ENCODE measurements around the gene P2RX3.
"Not testable (repeated sequence)": the region's sequence is repeated elsewhere in the genome, so short reads cannot be mapped to it uniquely, and the experiment has no call there.

The P2RX3 gene

DNA sequence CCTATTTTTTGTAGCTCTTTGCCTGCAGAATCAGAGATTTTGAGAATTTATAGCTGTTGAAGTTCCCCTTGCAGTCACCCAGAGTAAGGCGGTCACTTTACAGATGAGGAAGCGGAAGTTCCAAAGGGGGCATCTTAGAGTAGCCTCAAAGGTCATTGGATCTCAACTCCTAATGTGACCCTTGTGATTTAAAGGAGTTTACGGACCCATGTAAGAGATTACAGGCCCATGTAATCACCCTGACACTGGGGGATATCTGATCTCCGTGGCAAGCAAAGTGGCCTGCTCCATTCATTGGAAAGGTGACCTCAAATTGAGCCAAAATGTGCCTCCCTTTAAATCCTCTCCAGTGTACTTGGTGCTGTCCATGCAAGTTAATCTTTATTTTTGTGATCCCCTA is 15.7 kb downstream of the P2RX3 start:
- DNase-seq = no peak

DNA sequence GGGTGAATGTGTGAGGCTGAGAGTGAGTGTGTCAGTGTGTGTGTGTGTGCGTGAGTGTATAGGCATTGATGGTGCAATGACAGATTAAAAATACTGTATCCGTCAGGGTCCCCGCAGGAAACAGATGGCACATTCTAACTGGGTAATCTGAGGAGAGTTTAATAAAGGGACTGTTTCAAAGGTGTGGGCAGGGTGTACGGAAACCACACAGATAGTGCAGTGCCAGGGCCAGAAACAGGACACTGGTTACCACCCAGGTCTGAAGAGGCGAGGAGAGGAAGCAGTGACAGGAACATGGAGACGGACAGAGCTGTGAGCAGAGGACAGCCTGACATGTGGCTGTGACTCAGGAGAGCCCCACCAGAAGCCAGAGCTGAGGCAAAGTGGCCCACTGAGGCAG is 16.5 kb downstream of the P2RX3 start:
- no peak for DNase-seq

DNA sequence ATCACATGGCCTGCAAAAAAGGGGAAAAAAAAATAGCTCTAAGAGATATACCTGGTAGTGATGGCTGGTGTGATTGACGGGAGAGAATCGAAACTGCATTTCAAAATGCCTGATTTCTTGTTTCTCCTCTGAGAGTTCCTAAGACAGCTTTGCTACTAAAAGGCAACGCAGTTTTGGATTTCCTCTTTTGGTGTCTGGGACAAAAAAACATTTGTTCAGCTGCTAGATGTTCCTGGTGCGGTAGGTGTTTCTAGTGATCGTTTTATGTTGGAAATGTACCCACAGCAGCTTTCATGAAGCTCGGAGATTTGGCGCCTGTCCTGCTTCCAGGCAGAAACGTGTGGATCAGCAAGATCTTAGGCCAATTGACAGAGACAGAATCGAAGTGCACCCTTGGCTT is 18.1 kb downstream of the P2RX3 start:
- no peak for DNase-seq

- DNase-seq = no peak
These were observed 19.2 kb downstream of the P2RX3 start for GRCh38 chr11:57357310-57357709.

- DNase-seq = no peak
These were observed 19.7 kb downstream of the P2RX3 start for GRCh38 chr11:57357856-57358255.

GRCh38 chr11:57358543-57358961 is 20.4 kb downstream of the P2RX3 start:
- no peak for DNase-seq

GRCh38 chr11:57358991-57359390 is 20.8 kb downstream of the P2RX3 start:
- no peak for DNase-seq

GRCh38 chr11:57359396-57359795 is 21.2 kb downstream of the P2RX3 start:
- no peak for DNase-seq

- DNase-seq = no peak
These were observed 21.9 kb downstream of the P2RX3 start for GRCh38 chr11:57359896-57360690.

DNA sequence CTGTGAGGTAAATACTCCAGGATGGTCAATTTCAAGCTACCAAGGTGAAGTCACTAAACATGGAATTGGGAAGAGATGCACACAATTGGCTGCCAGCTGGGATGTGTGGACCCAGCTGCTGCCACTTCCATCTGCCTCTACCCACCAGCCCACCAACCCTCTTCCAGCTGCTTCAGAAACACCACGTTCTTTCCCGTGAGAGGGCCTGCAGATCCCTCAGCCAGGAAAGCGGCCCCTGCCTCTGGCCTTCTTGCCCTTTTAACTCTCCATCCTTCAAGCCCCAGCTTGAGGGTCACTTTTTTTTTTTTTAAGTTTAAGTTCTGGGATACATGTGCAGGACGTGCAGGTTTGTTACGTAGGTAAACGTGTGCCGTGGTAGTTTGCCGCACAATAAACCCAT is 22.8 kb downstream of the P2RX3 start:
- no peak for DNase-seq

DNA sequence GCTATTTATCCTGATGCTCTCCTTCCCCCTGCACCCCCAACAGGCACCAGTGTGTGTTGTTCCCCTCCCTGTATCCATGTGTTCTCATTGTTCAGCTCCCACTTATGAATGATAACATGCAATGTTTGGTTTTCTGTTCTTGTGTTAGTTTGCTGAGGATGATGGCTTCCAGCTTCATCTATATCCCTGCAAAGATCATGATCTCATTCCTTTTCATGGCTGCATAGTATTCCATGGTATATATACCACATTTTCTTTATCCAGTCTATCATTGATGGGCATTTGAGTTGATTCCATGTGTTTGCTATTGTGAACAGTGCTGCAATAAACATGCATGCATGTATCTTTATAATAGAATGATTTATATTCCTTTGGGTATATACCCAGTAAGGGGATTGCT is 23.3 kb downstream of the P2RX3 start:
- not testable (repeated sequence) for DNase-seq

DNA sequence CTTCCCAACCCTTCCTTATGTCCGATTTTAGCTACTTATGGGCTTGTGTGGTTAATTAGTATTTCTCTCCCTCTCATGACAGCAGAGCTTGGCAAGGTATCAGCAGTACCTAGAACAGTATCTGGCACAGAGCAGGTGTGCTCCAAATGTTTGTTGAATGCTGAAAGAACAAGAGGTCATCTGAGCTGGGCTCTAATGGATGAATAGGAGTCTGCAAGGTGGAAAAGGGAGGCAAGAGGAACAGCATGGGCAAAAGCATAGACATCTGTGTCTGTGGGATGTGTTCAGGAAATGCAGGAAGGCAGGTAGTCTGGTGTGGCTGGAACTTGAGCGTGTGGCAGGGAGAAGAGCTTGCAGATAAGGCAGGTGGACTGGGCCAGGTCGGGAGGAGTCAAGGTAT is 23.8 kb downstream of the P2RX3 start:
- DNase-seq = no peak

DNA sequence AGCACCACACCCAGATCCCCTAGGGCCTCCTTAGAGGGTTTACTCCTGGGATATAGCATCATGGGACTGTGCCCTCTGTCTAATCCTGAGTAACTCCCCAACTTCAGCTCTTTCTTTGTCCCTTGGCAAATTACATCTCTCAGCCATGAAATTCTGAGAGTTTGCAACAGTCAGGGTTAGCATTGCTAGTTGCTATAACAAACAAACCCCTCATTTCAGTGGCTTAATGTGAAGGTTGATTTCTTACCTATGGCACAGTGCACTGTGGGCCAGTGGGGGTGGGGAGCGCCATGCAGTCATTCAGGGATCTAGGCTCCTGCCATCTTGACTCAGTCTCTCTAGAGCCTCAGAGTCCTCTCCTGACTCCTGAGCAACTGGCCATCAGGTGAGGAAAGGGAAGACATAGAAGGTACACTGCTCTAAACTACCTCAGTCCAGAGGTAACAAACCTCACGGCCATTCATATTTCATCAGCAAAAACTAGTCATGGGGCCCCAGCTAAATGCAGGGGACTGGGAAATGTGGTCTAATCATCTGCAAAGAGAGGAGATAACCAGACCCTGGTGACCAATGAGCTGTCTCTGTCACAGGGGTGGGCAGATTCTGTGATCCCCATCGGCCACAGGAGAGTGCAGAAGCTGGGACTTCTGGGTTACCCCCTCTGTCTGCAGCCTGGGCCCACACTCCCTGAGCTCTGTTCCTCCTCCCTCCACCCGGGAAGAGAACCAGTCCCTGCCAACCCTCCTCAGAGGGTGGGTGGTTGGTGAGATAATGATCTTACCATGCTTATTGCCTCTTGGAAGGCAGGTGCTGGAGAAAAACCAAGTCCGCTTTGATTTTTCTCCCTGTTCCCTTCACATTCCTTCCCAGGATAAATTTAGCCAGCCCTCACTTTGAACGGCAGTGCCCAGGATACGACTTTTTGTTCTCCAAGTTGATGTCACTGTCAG is 25.3 kb downstream of the P2RX3 start:
- no peak for DNase-seq

- DNase-seq = no peak
These were observed 26.9 kb downstream of the P2RX3 start for GRCh38 chr11:57364851-57365660.

DNA sequence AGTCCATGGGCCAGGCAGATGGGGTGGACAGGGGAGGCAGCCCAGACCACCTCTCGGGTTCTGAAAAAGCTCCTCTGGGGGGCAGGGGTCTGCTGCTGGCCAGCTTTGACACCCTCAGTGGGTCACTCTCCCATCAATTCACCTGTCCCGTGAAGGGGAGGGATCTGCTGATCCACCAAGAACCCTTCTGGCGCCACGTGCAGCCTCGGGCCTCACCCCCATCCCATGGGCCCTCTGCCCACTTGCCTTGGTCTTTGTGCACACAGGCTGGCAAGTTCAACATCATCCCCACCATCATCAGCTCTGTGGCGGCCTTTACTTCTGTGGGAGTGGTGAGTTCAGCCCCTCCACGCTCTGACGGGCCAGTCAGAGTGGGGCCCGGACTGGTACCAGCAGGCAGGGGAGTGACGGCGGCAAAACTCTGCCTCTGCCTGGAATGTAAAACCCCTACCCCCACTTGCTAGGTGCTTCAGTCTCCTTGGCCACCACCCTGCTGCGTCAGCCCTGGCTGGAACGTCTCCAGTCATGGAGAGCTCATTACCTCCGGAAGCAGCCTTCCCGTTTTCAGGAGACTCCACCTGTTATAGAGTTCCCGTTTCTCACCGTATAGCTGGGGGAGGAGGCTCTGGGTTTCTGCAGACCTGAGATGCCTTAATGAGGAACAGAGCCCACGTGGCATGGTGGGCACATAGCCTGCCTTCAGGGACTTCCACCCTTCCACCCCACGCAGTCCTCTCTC is 30.1 kb downstream of the P2RX3 start:
- no peak for DNase-seq

DNA sequence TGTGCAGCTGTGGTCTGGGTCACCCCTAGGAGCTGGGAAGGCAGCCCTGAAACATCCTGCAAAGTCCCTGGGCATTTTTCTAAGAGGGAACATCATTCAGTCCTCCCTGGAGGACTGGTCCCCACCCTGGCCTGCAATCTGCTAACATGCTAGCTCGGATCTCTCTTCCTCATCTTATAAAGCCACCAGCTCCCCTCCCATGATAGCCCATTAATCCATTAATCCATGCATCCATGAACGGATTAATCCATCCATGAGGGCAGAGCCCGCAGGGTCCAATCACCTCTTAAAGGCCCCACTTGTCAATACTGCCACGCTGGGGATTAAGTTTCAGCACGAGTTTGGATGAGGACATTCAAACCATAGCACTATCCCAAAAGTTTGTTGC is 30.7 kb downstream of the P2RX3 start:
- no peak for DNase-seq

DNA sequence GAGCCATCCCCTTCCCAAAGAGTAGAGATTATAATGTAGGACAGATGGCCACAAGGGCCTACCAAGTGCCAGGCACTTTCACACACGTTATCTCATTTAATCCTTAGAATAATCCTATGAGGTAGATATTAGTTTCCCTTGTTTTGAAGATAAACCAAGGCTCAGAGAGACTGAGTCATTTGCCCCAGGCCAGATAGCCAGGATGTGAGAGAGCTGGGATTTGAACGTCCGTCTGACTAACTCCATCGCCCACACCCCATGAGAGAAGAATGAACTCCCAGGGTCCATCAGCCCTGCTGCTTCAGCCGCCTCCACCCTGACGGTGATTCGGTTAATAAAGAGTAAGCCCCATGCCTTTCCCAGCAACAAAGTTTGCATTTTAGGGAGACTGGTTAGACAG is 32.1 kb downstream of the P2RX3 start:
- no peak for DNase-seq

GRCh38 chr11:57370941-57371340 is 32.8 kb downstream of the P2RX3 start:
- no peak for DNase-seq

DNA sequence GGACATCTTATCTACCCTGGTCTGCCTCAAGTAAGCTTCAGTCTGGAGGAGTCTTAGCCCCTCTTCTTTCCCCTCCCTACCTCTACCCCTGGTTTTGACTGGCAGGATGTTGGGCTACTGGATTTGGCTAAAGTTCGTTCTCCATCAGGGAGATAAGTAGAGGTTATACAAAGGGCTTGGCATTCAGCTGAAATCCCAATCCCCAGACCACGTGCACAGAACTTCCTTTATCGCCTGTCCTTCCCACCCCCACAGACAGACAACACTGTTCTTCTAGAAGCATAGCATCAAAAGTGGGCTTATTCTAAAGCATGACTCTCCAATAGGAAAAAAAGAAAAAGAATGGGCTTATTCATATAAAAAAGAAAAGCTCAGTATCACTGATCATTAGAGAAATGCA is 35.0 kb downstream of the P2RX3 start:
- no peak for DNase-seq

GRCh38 chr11:57374966-57375365 is 36.8 kb downstream of the P2RX3 start:
- DNase-seq = no peak

GRCh38 chr11:57375490-57375889 is 37.3 kb downstream of the P2RX3 start:
- no peak for DNase-seq
